GM23338 (cell line): ENCODE measurements around the gene CS. TPM values are rescaled to one million over a fixed set of nuclear protein-coding genes. Genes with fewer than 3 reads are reported as not detected.
A peak's percentile ranks its signal among the peaks of the same experiment; 100 is the strongest.

Experiments
- ATAC-seq: fragments of 200-7000 bp; cut with Tn5 transposase; 3 replicates; pipeline ENCODE4 v1.9.1; 2020
- DNase-seq: peaks from one replicate; pipeline ENCODE4 v3.0.0-alpha.2; 2015; ENCODE audit warnings: low spot score
- H2AFZ ChIP-seq: fragments of 200-600 bp; sonication (generic); 2 replicates; pipeline ENCODE4 v1.8.0; 2016; ENCODE audit warnings: antibody characterized with exemption, mild to moderate bottlenecking, moderate library complexity
- H3F3A ChIP-seq: fragments of 200-600 bp; sonication (generic); replicated peaks from 2 replicates; pipeline ENCODE4 v1.8.0; 2017; ENCODE audit warnings: antibody characterized with exemption, mixed run types, low read depth
- H3K27ac ChIP-seq: fragments of 200-600 bp; sonication (generic); 2 replicates; pipeline ENCODE4 v1.6.1; 2016; ENCODE audit warnings: low read depth
- H3K27me3 ChIP-seq: fragments of 200-600 bp; sonication (generic); 2 replicates; pipeline ENCODE4 v1.8.0; 2016; ENCODE audit warnings: mild to moderate bottlenecking, mixed run types, moderate library complexity; ENCODE audit not compliant: insufficient read depth
- H3K36me3 ChIP-seq: fragments of 200-600 bp; sonication (generic); 2 replicates; pipeline ENCODE4 v1.8.0; 2016; ENCODE audit warnings: mild to moderate bottlenecking; ENCODE audit not compliant: insufficient read depth
- H3K4me1 ChIP-seq: fragments of 200-600 bp; sonication (generic); 2 replicates; pipeline ENCODE4 v1.8.0; 2016; ENCODE audit warnings: mild to moderate bottlenecking, moderate library complexity; ENCODE audit not compliant: insufficient read depth
- H3K4me2 ChIP-seq: fragments of 200-600 bp; sonication (generic); 2 replicates; pipeline ENCODE4 v1.7.1; 2017; ENCODE audit warnings: mixed run types
- H3K4me3 ChIP-seq: fragments of 200-600 bp; sonication (generic); 2 replicates; pipeline ENCODE4 v1.6.1; 2016; ENCODE audit warnings: mixed run types
- H3K79me2 ChIP-seq: fragments of 200-600 bp; sonication (generic); replicated peaks from 2 replicates; pipeline ENCODE4 v1.8.0; 2017; ENCODE audit warnings: mild to moderate bottlenecking; ENCODE audit not compliant: insufficient read depth
- H3K9me2 ChIP-seq: fragments of 200-600 bp; sonication (generic); 2 replicates; pipeline ENCODE4 v1.8.0; 2017; ENCODE audit not compliant: insufficient read depth
- H4K20me1 ChIP-seq: fragments of 200-600 bp; sonication (generic); replicated peaks from 2 replicates; pipeline ENCODE4 v1.8.0; 2017; ENCODE audit warnings: mild to moderate bottlenecking; ENCODE audit not compliant: insufficient read depth
- H3K27ac Mint-ChIP-seq: 2 replicates; pipeline ENCODE4 v1.8.0; 2020; ENCODE audit warnings: inconsistent platforms, mild to moderate bottlenecking, moderate library complexity, mixed read lengths
- H3K27me3 Mint-ChIP-seq: 3 replicates; pipeline ENCODE4 v1.8.0; 2022; ENCODE audit warnings: low read depth, mild to moderate bottlenecking, moderate library complexity, mixed read lengths, inconsistent platforms; ENCODE audit not compliant: insufficient read depth, poor library complexity
- H3K36me3 Mint-ChIP-seq: 3 replicates; pipeline ENCODE4 v1.8.0; 2021; ENCODE audit warnings: low read depth, mild to moderate bottlenecking, inconsistent platforms, moderate library complexity, mixed read lengths
- H3K4me1 Mint-ChIP-seq: 3 replicates; pipeline ENCODE4 v1.8.0; 2020; ENCODE audit warnings: mild to moderate bottlenecking, inconsistent platforms, mixed read lengths
- H3K4me3 Mint-ChIP-seq: 3 replicates; pipeline ENCODE4 v1.8.0; 2021; ENCODE audit warnings: moderate library complexity, mild to moderate bottlenecking, inconsistent platforms, mixed read lengths
- H3K9me3 Mint-ChIP-seq: 3 replicates; pipeline ENCODE4 v1.8.0; 2020; ENCODE audit warnings: moderate library complexity, mild to moderate bottlenecking, inconsistent platforms, mixed read lengths
- EZH2 ChIP-seq: fragments of 200-600 bp; sonication (generic); IDR thresholded peaks from one replicate; pipeline ENCODE4 v1.8.0; 2017; ENCODE audit warnings: antibody characterized with exemption, mild to moderate bottlenecking, low read depth; ENCODE audit not compliant: unreplicated experiment
- NANOG ChIP-seq: IDR thresholded peaks from 2 replicates; pipeline ENCODE4 v1.6.1; 2016; ENCODE audit warnings: antibody characterized with exemption, borderline replicate concordance
- REST ChIP-seq: IDR thresholded peaks from one replicate; pipeline ENCODE4 v1.6.1; 2018; ENCODE audit warnings: antibody characterized with exemption; ENCODE audit not compliant: unreplicated experiment
- ZNF114 ChIP-seq: fragments of 250-450 bp; sonication (Bioruptor Pico); IDR thresholded peaks from 2 replicates; pipeline ENCODE4 v1.5.0; 2020; ENCODE audit warnings: mild to moderate bottlenecking, moderate library complexity
- ZNF331 ChIP-seq: fragments of 250-450 bp; sonication (Bioruptor Pico); IDR thresholded peaks from 2 replicates; pipeline ENCODE4 v1.5.0; 2020; ENCODE audit warnings: low read depth, mild to moderate bottlenecking, moderate library complexity
- polyA plus RNA-seq: library from polyadenylated mRNA; unstranded; fragments of >200 nt; fragmentation: Nextera tagmentation; extraction: Ambion mirVana; gene quantifications from 2 replicates; pipeline ENCODE4 v1.2.1, GENCODE V29; 2016
- total RNA-seq: library from RNA; depleted of rRNA; stranded (reverse); fragments of >200 nt; shearing (Covaris generic); gene quantifications from 2 replicates; pipeline ENCODE4 v1.2.3, GENCODE V29; 2014
- TF ChIP-seq, protein P1 (sequence below): fragments of 250-450 bp; sonication (Bioruptor Pico); IDR thresholded peaks from 2 replicates; pipeline ENCODE4 v1.5.0; 2020; ENCODE audit warnings: mild to moderate bottlenecking, moderate library complexity

Gene CS
- total and polyA plus RNA-seq, 2 experiments from 2014 or later, result 63.3 to 166 TPM

- Mint-ChIP-seq H3K27me3 (peaks cover 5% of the 10 kb centered on the region), H3K27ac (peak overlapping the region; percentile 92), H3K4me3 (peak overlapping the region; percentile 64; the same call in 2 of the 3 replicates), H3K4me1 (peaks cover 32% of the 10 kb centered on the region), H3K9me3 (no peaks in the 10 kb centered on the region), H3K36me3 (peaks cover 11% of the 10 kb centered on the region; the same call in 2 of the 3 replicates)
- H3K27me3 ChIP-seq, result no peaks in the 10 kb centered on the region
- H3K9me2 ChIP-seq, result peaks cover 19% of the 10 kb centered on the region
- TF ChIP-seq REST, result no peak
- no peak for TF ChIP-seq NANOG
- no peak for TF ChIP-seq ZNF331
- no peak for TF ChIP-seq EZH2
- TF ChIP-seq ZNF114, result no peak
- TF ChIP-seq, protein P1, sequence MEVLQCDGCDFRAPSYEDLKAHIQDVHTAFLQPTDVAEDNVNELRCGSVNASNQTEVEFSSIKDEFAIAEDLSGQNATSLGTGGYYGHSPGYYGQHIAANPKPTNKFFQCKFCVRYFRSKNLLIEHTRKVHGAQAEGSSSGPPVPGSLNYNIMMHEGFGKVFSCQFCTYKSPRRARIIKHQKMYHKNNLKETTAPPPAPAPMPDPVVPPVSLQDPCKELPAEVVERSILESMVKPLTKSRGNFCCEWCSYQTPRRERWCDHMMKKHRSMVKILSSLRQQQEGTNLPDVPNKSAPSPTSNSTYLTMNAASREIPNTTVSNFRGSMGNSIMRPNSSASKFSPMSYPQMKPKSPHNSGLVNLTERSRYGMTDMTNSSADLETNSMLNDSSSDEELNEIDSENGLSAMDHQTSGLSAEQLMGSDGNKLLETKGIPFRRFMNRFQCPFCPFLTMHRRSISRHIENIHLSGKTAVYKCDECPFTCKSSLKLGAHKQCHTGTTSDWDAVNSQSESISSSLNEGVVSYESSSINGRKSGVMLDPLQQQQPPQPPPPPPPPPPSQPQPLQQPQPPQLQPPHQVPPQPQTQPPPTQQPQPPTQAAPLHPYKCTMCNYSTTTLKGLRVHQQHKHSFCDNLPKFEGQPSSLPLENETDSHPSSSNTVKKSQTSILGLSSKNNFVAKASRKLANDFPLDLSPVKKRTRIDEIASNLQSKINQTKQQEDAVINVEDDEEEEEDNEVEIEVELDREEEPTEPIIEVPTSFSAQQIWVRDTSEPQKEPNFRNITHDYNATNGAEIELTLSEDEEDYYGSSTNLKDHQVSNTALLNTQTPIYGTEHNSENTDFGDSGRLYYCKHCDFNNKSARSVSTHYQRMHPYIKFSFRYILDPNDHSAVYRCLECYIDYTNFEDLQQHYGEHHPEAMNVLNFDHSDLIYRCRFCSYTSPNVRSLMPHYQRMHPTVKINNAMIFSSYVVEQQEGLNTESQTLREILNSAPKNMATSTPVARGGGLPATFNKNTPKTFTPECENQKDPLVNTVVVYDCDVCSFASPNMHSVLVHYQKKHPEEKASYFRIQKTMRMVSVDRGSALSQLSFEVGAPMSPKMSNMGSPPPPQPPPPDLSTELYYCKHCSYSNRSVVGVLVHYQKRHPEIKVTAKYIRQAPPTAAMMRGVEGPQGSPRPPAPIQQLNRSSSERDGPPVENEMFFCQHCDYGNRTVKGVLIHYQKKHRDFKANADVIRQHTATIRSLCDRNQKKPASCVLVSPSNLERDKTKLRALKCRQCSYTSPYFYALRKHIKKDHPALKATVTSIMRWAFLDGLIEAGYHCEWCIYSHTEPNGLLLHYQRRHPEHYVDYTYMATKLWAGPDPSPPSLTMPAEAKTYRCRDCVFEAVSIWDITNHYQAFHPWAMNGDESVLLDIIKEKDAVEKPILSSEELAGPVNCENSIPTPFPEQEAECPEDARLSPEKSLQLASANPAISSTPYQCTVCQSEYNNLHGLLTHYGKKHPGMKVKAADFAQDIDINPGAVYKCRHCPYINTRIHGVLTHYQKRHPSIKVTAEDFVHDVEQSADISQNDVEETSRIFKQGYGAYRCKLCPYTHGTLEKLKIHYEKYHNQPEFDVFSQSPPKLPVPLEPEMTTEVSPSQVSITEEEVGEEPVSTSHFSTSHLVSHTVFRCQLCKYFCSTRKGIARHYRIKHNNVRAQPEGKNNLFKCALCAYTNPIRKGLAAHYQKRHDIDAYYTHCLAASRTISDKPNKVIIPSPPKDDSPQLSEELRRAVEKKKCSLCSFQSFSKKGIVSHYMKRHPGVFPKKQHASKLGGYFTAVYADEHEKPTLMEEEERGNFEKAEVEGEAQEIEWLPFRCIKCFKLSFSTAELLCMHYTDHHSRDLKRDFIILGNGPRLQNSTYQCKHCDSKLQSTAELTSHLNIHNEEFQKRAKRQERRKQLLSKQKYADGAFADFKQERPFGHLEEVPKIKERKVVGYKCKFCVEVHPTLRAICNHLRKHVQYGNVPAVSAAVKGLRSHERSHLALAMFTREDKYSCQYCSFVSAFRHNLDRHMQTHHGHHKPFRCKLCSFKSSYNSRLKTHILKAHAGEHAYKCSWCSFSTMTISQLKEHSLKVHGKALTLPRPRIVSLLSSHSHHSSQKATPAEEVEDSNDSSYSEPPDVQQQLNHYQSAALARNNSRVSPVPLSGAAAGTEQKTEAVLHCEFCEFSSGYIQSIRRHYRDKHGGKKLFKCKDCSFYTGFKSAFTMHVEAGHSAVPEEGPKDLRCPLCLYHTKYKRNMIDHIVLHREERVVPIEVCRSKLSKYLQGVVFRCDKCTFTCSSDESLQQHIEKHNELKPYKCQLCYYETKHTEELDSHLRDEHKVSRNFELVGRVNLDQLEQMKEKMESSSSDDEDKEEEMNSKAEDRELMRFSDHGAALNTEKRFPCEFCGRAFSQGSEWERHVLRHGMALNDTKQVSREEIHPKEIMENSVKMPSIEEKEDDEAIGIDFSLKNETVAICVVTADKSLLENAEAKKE, result no peak
- no peaks in the 10 kb centered on the region for H3K36me3 ChIP-seq
- H4K20me1 ChIP-seq, result no peaks in the 10 kb centered on the region
- no peaks in the 10 kb centered on the region for H3K79me2 ChIP-seq
- peak overlapping the region; percentile 76 for H3K4me2 ChIP-seq
- H3F3A ChIP-seq, result peaks cover 17% of the 10 kb centered on the region; the same call in 1 of the 2 replicates
- H3K27ac ChIP-seq, result peak overlapping the region; percentile 43
- ATAC-seq, result no peak
- peak overlapping the region; percentile 42 for H3K4me3 ChIP-seq
- no peak overlapping the region for H2AFZ ChIP-seq
- DNase-seq, result no peak
- H3K4me1 ChIP-seq, result peaks cover 26% of the 10 kb centered on the region
Measured at GRCh38 chr12:56339158-56339422, 39.0 kb upstream of the CS start.
